ENCODE measurements around the gene FGFR3. TPM values are rescaled to one million over a fixed set of nuclear protein-coding genes. Genes with fewer than 3 reads are reported as not detected.

FGFR3 gene
- total and polyA plus RNA-seq, 2 of the 8 experiments (the other 6 are each of a cell fraction or from before 2014, with no cell fraction given): 9.0 to 19.5 TPM

DNA sequence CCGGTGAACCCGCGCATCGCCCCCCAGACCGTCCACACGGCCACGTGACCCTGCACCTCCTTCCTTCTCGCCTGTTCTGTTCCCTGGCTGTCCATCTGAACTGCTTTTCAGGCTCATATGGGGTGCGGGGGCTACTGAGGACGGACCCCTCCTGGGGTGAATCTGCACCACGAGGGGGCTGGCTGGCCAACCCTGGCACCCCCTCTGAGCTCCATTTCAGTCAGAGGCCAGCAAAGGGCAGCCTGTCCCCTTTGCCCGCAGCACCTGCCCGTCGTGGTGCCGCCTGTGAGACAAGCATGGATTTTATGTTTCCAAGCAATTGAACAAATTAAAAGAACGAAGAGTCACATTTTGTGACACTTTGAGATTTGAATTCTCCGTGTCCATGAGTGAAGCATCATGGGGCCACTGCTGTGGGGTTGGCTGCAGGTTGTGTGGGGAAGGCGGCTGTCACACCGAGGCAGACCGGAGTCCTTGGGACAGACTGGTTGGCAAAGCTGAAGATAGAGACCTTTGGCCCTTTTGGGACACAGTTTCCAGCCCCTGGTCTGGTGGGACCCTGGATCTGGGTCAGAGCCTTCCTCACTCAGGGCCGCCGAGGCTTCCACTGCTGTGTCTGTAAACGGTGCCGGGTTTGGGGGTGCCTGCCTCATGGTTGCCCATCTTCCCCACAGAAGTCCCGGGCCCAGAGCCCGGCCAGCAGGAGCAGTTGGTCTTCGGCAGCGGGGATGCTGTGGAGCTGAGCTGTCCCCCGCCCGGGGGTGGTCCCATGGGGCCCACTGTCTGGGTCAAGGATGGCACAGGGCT lies 5.7 kb downstream of the FGFR3 start (continued):
- TF ChIP-seq, protein P1, sequence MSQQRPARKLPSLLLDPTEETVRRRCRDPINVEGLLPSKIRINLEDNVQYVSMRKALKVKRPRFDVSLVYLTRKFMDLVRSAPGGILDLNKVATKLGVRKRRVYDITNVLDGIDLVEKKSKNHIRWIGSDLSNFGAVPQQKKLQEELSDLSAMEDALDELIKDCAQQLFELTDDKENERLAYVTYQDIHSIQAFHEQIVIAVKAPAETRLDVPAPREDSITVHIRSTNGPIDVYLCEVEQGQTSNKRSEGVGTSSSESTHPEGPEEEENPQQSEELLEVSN (IDR thresholded peaks at IDR 0.05): no peak
- TF ChIP-seq SRF (IDR thresholded peaks at IDR 0.05; ENCODE audit: low read depth, low read length) (no peak), MAFK (IDR thresholded peaks at IDR 0.05; ENCODE audit: low read depth, low read length) (no peak), SP1 (IDR thresholded peaks at IDR 0.05; ENCODE audit: low read depth, low read length) (no peak), POLR2A (IDR thresholded peaks at IDR 0.05; ENCODE audit: control extremely low read depth in 1 of 2, low read depth in 2 of 2, low read length in 2 of 2) (no peak), TEAD4 (IDR thresholded peaks at IDR 0.05; ENCODE audit: low read depth, low read length) (no peak)
- TF ChIP-seq, protein P2, sequence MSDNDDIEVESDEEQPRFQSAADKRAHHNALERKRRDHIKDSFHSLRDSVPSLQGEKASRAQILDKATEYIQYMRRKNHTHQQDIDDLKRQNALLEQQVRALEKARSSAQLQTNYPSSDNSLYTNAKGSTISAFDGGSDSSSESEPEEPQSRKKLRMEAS (IDR thresholded peaks at IDR 0.05): no peak

Measured in H1 (cell line).